ENCODE data around the gene F8.

The F8 gene

DNA sequence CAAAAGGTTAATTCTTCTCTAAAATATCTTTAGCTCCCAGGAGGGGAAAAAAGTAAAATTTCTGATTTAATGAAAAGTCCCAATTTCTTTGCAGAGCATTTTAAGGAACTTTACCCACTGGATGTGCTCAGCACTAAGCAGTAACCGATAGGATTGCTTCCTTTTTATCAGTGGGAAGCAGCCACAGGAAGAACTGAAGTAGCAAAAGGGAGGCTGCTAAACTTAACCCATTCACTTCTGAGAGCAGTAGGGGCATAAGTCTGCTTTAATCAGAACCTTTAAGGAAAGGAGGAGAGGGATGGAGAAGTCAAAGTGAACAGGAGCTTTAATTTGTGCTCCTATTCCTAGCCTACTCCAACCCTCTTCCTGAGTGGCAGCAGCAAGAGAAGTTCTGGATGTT, at the start of gene F8:
F8 (minus strand) TSS at position 139 of the 400 bp plus-strand sequence. CDS start 171 bp downstream, outside the sequence.
- no peak for DNase-seq (ENCODE audit: insufficient read length, low spot score)
- no peak for FAIRE-seq

- DNase-seq (ENCODE audit: insufficient read length, low spot score) (no peak), FAIRE-seq (no peak)
Measured at GRCh38 chrX:155071694-155072280, 49.3 kb upstream of the F8 start.

GRCh38 chrX:155070975-155071693, 48.6 kb upstream of the F8 start, which contains the start of the genes BRCC3, CMC4 and MTCP1:
Gene BRCC3 (plus strand): TSS chrX:155071508. CDS start chrX:155071528, 20 bp downstream.
Gene CMC4 (minus strand): TSS chrX:155071136. CDS start chrX:155064023, 7,113 bp downstream.
Gene MTCP1 (minus strand): TSS chrX:155071136. CDS start chrX:155066010, 5,126 bp downstream.
- FAIRE-seq = no peak

GRCh38 chrX:155070663-155070974, 48.1 kb upstream of the F8 start:
- DNase-seq (ENCODE audit: insufficient read length, low spot score) = peak; percentile 2

More at GRCh38 chrX:155070975-155071693, 48.6 kb upstream of the F8 start, which contains the start of the genes BRCC3, CMC4 and MTCP1:
- peak; percentile 63 for DNase-seq (ENCODE audit: insufficient read length, low spot score)

DNA sequence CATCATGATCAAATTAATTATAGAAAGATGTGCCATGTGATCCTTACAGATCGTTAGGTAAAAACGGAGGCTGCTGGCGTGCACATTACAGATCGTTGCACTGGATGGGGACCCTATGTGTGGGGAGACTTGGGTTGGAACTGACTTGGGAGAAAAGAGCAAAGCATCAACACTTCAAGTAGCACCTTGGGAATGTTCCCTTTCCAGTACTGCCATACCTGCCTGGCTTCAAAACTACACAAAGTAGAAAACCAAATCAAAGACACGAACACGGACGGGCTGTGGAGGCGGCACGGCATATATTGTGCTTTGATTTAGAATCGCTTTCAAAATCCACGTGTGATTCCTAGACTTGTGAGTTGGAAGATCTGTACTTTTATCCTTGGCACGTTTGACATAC, 47.5 kb upstream of the F8 start:
- no peak for DNase-seq (ENCODE audit: insufficient read length, low spot score)

More at GRCh38 chrX:155070663-155070974, 48.1 kb upstream of the F8 start:
- no peak for FAIRE-seq

DNA sequence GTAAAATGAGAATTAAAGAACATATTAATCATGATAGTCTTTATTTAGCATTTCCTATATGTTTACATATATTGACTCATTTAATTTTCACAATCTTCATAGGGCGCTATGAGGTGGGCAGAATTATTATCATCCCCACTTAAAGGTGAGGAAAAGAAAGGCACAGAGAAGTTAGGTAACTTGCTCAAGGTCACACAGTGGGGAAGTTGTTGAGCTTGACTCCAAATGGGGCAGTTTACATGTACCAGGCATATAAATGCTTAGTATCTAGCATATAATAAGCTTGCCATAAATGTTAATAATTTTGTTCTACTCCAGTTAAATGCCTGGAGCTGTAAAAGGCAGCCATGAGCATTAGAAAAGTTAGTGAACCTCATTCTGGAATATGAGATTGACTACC, 46.9 kb upstream of the F8 start:
- FAIRE-seq = no peak

More for the DNA sequence above, 47.5 kb upstream of the F8 start:
- FAIRE-seq = no peak

GRCh38 chrX:155068165-155068564, 45.6 kb upstream of the F8 start:
- no peak for FAIRE-seq
- peak; percentile 17 for DNase-seq (ENCODE audit: insufficient read length, low spot score)

More for the DNA sequence above, 46.9 kb upstream of the F8 start:
- DNase-seq (ENCODE audit: insufficient read length, low spot score) = no peak

DNA sequence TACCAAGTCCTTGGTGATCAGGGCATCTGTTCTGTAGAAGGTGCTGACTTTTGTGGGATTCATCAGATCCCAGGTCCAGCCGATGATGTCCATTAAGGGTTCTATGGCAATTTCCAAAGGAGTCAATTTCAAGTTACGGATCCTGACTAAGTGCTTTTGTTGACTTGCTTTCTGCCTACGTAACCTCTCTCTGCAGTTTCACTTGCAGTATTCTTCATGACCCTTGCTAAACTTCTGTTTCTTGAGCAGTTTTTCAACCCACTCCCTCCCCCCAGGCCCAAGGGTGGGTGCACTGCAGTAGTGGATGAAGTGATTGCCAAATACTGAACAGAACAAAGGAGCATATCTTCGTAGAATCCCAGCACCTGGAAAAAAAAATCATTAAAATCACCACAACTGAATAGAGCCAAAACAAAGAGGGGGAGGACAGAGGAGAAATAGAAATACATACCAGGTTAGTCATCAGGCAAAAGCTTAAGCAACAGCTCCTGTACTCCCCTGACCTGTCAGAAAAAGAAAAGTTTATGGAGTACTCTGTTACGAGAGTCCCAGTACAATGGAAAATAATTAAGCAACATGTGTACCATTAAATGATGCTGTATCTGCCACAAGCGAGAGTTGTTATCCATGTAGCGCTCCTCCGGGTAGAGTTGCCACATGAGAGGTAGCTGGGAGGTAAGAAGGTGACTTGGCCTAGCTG, 42.7 kb upstream of the F8 start:
- peak; percentile 10 for DNase-seq (ENCODE audit: insufficient read length, low spot score)
- no peak for FAIRE-seq

DNA sequence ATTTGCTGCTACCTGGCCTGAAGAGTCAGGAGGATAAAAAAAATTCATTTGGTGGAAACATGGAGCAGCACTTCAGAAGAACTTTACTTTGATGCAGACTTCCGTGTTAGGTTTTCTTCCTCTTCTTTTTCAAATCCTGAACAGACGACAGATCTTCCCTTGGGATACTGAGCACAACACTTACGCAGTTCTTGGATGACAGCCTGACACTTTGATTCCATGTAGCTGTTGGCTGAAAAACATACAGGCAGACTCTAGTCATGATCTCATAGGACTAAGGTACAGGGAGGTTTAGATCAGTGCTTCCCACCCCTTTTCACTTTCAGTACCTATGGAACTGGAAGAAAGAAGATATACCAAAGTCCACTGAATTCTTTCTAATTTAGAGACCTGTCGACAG, 39.2 kb upstream of the F8 start:
- FAIRE-seq (no peak), DNase-seq (ENCODE audit: insufficient read length, low spot score) (no peak)

DNA sequence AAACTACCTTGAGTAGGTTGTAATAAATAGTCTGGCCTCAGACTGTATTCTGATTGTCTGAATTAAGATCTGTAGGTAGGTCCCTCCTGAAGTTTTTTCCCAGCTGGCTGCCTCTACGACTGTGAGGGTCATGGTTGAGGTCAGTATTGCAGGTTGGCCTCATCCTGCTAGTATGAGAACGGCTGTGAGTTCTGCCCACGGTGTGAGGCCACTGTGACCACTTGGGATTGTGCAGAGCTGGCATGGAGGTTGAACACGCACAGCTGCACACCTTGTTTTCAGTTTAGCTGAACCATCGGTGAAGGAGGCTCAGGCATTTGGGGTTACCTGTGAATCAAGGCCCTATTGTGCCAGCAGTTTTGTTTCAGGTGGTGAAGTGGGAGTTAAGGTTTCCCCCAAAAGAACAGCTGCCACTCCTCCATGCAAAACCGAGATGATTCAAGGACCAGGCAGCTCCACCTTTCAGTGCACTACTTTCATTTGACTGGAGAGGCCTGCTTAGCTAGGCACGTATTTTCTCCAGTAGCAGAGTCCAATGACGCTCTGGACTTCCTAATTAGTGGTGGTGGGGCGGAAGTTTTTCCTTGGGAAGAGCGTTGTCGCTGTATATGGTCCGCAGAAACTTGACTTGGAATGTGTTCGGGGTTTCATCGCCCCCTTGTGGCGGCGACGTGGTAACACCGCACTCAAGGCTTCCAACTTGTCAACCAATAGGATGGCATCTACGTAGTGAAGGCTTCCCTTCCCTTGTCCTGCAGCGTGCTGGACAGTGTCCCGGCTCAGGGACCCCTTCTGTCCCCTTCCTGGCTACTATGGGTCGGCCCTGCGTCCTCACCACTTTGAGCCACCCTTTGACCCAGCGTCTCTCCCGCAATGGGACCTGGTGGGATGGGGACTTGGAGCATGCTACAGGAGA, 34.6 kb upstream of the F8 start:
- FAIRE-seq (no peak), DNase-seq (ENCODE audit: insufficient read length, low spot score) (peak; percentile 25)

GRCh38 chrX:155056471-155056870, 33.9 kb upstream of the F8 start:
- FAIRE-seq = no peak
- no peak for DNase-seq (ENCODE audit: insufficient read length, low spot score)

DNA sequence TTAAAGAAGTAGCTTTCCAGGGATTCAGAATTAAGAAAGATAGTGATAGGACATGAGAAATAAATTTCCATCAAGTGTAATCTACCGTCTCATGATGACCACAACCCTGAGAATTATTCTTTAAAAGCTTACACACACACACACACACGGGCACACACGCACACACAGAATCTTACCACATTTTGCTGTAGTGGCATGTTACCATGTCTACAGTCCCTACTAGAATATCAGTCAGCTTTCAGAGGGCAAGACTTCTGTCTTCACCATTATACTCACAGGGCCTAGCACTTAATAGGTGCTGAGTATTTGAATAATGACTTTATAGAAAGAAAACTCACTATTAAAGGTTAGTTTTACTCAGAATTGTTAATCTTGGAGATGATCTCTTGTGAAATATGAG, 33.0 kb upstream of the F8 start:
- no peak for FAIRE-seq
- no peak for DNase-seq (ENCODE audit: insufficient read length, low spot score)

DNA sequence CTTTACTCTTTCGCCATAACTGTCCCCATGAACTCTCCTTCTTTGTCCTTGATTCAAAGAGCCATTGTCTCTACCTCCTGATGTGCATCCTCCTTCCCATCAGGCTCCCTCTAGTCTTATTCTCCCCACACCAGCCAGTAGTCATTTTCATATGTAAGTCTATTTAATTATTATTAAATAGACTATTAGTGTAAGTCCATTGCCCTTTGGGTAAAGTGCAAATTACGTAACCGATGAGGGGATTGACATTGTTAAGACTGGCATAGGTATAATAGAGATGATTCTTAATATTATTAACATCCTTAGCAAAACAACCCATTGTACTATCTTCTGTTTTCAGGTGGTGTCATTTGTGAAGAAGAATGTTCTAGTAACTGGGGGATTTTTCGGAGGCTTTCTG, 31.7 kb upstream of the F8 start:
- no peak for DNase-seq (ENCODE audit: insufficient read length, low spot score)
- no peak for FAIRE-seq

DNA sequence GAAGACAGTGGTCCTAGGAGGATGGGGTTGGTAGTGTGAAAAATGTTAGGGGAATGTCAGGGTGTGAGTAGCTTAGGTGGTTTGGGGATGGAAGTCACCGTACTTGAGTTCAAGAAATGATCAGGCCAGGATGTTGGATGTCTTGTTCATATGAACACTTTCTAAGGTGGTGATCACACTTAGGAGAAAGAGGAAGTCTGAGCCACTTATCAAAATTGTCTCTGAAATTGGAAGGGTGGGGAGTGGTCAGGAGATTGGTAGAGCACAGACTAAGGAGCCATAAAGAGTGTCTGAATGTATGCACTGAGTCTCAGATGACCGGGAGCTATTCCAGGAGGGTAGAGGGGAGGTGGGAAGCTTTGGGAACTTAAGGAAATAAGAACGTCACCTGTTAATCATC, 31.1 kb upstream of the F8 start:
- no peak for DNase-seq (ENCODE audit: insufficient read length, low spot score)
- no peak for FAIRE-seq

DNA sequence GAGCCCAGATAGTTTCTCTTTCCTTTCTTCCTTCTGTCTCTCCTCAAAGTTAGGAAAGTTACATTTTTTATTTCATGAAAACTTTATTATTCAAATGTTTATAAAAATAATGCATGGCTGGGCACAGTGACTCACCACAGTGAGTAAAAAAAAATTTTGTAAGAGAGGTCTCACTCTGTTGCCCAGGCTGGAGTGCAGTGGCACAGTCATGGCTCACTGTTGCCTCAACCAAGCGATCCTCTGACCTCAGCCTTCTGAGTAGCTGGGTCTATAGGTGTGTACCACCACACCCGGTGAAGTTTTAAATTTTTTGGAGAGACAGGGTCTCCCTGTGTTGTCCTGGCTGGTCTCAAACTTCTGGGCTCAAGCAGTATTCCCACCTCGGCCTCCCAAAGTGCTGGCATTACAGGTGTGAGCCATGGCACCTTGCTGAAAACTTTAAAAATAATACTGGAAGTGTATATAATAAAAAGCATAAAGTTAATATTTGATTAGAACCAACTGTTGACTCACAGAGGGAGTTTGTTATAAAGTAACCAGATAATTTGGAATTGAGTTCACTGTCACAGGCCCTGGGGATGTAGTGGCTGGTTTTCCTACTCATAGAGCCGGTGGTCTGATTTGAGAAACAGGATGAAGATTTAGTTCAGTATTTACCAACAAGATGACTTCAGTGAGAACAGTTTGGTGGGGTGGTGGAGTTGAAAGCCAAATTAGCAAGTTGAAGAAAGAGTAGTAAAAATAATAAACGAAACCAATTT, 30.4 kb upstream of the F8 start:
- DNase-seq (ENCODE audit: insufficient read length, low spot score) (no peak), FAIRE-seq (no peak)

DNA sequence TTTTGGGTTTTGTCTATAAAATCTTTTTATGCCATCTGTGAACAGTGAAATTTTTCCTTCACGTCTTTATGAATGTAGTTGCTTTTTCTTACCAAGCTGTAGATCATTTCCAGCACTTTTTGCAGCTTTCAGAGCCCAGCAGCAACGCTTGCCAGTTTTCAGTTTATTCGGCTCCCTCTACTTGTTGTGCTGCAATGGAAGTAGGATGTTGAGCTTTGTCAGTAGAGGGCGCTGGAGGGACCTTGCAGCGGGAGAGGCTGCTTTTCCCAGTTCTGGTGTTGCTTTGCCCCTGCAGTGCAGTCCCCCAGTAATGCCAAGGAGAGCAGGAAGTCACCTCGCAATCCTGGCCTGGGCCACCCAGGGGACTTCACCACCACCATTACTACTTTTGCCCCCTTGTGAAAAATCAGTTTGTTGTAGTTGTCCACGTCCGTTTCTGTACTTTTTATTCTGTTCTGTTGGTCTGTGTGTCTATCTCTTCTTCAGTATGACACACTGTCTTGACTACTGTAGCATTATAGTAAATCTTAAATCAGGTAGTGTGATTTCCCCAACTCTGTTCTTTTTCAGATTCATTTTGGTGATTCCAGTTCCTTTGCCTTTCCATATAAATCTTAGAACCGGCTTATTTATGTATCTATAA, 26.6 kb upstream of the F8 start:
- peak; percentile 21 for DNase-seq (ENCODE audit: insufficient read length, low spot score)

GRCh38 chrX:155046811-155047528, 24.4 kb upstream of the F8 start:
- no peak for FAIRE-seq
- no peak for DNase-seq (ENCODE audit: insufficient read length, low spot score)

More for the DNA sequence above, 26.6 kb upstream of the F8 start:
- FAIRE-seq = no peak

DNA sequence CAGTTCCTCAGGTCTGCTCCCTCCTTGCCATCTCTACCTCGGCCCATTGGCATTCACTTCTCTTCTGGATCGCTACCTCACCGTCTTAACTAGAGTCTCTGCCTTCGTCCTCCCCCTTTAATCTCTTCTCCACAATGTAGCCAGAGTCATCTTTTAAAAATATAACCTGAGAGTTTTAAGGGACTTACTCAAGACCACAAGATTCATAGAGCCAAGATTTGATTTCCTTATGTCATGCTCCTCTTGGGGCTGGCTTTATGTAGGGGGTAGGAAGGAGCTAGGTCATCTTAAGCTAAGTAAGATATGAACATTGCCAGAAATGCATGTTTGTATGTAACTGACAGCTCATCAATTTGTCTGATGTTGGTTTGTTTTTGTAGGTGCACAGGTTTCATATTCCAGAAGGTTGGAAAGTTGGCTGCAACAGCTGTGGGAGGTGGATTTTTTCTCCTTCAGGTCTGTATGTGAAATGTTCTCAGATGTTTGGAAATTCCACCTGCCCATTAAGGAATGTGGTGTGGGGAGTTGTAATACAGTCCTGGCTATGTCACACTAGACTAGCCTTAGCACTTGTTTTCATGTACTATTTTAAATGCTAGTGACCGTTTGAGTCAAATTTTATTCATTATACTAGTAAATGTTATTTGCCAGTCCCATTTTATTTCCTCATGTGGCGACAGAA, 23.7 kb upstream of the F8 start:
- FAIRE-seq (no peak), DNase-seq (ENCODE audit: insufficient read length, low spot score) (no peak)

Measured in HTR-8/SVneo (cell line).